Dendritic cell treated with granulocyte-macrophage colony-stimulating factor and Interleukin-4, amounts not matched to agents 40 ng/mL and 50 ng/mL, for 4 days (primary cell): Measurements from ENCODE around the gene PHF2.

Source experiments
- H3K27ac Mint-ChIP-seq: one replicate; pipeline ENCODE4 v1.8.0; 2022; ENCODE audit warnings: mild to moderate bottlenecking, mixed read lengths
- H3K27me3 Mint-ChIP-seq: one replicate; pipeline ENCODE4 v1.8.0; 2022; ENCODE audit warnings: mild to moderate bottlenecking, mixed read lengths
- H3K36me3 Mint-ChIP-seq: one replicate; pipeline ENCODE4 v1.8.0; 2022; ENCODE audit warnings: low read depth, mixed read lengths
- H3K4me1 Mint-ChIP-seq: one replicate; pipeline ENCODE4 v1.8.0; 2022; ENCODE audit warnings: low read depth, mixed read lengths
- H3K4me3 Mint-ChIP-seq: one replicate; pipeline ENCODE4 v1.8.0; 2022; ENCODE audit warnings: mild to moderate bottlenecking, moderate library complexity, mixed read lengths
- H3K9me3 Mint-ChIP-seq: one replicate; pipeline ENCODE4 v1.8.0; 2022; ENCODE audit warnings: mixed read lengths
- intact Hi-C: fragments of 100-400 bp; cut with micrococcal nuclease; formaldehyde crosslinking; loops from one replicate; pipeline ENCODE4 v1.15.0; 2022

PHF2 gene

DNA sequence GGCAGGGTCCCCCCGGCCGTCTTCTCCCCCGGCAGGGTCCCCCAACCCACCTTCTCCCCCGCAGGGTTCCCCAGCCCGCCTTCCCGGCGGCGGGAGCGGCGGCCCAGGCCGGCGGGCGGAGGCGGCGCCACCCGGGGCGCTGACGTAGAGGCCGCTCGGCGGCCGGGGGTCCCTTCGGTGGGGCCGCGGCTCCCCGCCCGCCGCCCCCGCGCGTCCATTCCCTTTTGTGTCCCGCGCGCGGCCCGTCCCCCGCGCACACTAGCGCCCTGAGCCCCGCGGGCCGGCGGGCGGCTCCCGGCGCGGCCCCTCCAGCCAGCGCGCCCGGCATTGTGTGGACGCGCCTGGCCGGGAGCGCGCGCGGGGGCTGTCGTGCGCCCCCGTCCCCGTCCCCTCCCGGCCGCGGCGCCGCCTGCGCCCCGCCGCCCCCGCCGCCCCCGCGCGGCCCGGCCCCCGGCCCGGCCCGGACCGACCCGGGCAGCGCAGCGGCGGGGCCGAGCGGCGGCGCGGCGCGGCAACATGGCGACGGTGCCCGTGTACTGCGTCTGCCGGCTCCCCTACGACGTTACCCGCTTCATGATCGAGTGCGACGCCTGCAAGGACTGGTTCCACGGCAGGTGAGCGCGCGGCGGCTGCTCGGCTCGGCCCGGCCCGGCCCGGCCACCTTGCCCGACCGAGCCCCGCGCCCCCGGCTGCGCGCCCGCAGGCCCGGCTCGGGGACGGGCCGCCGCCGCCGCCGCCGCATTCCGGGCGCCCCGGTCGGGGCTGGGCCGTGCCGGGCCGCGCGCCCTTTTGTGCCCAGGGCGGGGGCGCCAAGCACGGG lies at the start of gene PHF2:
PHF2 (plus strand) TSS at position 327 of the 820 bp plus-strand sequence; CDS start at position 517, 190 bp downstream.
- Mint-ChIP-seq H3K4me3 (peak within 1 kb of the TSS; percentile 98), H3K27me3 (no peaks in the 10 kb centered on the region), H3K36me3 (peaks cover 18% of the 10 kb centered on the region), H3K27ac (peak within 1 kb of the TSS; percentile 99), H3K4me1 (peaks cover 78% of the 10 kb centered on the region), H3K9me3 (peaks cover 2% of the 10 kb centered on the region)
- intact Hi-C loops = no loop called here

DNA sequence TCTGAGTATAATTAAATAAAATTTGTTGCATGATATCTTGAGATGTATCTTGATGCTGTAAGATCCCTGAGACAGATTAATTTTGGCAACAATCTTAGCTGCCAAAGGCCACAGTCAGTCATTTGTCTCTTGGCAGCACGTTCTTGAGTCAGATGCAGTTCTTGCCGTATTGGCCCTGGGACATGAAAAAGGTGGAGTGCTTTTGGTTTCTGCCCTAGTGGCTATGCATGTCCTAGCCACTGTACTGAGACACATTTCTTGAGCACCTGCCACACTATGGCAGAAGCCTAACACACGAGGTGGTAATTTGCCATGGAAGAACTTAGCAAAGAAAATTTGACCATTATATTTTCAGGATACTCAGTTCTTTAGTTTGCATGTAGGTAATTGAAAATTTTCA lies 45.0 kb upstream of the PHF2 start:
- intact Hi-C loops = no loop called here
- Mint-ChIP-seq H3K27me3 (no peaks in the 10 kb centered on the region), H3K4me1 (no peaks in the 10 kb centered on the region), H3K9me3 (no peaks in the 10 kb centered on the region), H3K27ac (no peak overlapping the region), H3K36me3 (peaks cover 100% of the 10 kb centered on the region), H3K4me3 (no peak overlapping the region)

DNA sequence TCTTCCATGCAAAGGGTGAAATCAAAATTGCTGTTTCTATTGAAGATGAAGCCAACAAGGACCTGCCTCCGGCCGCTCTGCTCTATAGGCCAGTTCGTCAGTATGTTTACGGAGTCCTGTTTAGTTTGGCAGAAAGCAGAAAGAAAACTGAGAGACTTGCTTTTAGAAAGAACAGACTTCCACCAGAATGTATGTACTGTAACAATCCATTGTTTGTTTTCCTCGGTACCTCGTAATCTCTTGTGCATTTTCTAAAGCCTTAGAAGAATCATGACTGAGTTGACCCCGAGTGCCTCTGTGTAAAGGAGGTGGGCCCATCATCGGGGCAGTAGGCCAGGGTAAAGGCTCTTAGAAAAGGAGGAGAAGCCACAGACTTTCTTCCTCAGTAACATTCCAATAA lies 44.2 kb upstream of the PHF2 start:
- Mint-ChIP-seq H3K4me3 (no peak overlapping the region), H3K27ac (no peak overlapping the region), H3K27me3 (no peaks in the 10 kb centered on the region), H3K36me3 (peaks cover 100% of the 10 kb centered on the region), H3K4me1 (no peaks in the 10 kb centered on the region), H3K9me3 (no peaks in the 10 kb centered on the region)
- intact Hi-C loops = no loop called here

- H3K27ac Mint-ChIP-seq = no peak overlapping the region
- no peaks in the 10 kb centered on the region for H3K9me3 Mint-ChIP-seq
- intact Hi-C loops = no loop called here
- no peaks in the 10 kb centered on the region for H3K27me3 Mint-ChIP-seq
- peaks cover 94% of the 10 kb centered on the region for H3K36me3 Mint-ChIP-seq
- H3K4me1 Mint-ChIP-seq = no peaks in the 10 kb centered on the region
- H3K4me3 Mint-ChIP-seq = no peak overlapping the region
These were observed 42.5 kb upstream of the PHF2 start for GRCh38 chr9:93533863-93534262.

DNA sequence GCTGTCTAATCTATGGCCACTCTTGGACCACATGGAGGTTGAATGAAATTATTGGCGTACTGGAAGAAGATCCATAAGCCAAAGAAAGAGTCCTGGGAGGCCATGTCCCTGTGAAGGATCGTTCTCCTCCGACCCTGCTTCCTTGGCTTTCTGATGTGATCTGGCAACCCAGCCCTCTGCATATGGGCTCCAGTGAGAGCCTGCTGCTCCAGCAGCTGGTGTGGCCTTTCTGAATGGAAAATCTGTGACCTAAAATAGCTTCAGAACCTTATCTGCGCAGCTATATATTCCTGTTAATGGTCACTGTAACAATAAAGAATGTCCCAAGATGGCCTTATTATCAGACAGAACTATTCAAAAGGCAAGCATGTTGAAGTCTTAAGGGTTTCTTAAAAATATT lies 40.2 kb upstream of the PHF2 start:
- Mint-ChIP-seq H3K9me3 (no peaks in the 10 kb centered on the region), H3K27me3 (no peaks in the 10 kb centered on the region), H3K4me3 (no peak overlapping the region), H3K27ac (no peak overlapping the region), H3K4me1 (no peaks in the 10 kb centered on the region), H3K36me3 (peaks cover 94% of the 10 kb centered on the region)
- intact Hi-C loops = no loop called here

- intact Hi-C loops = no loop called here
- Mint-ChIP-seq H3K9me3 (no peaks in the 10 kb centered on the region), H3K4me3 (no peak overlapping the region), H3K27me3 (no peaks in the 10 kb centered on the region), H3K27ac (peak overlapping the region; percentile 51), H3K4me1 (no peaks in the 10 kb centered on the region), H3K36me3 (peaks cover 93% of the 10 kb centered on the region)
These were observed 39.5 kb upstream of the PHF2 start for GRCh38 chr9:93536874-93537273.

GRCh38 chr9:93540305-93540704 lies 36.1 kb upstream of the PHF2 start:
- H3K27me3 Mint-ChIP-seq = no peaks in the 10 kb centered on the region
- no peaks in the 10 kb centered on the region for H3K4me1 Mint-ChIP-seq
- intact Hi-C loops = no loop called here
- H3K36me3 Mint-ChIP-seq = peaks cover 92% of the 10 kb centered on the region
- no peaks in the 10 kb centered on the region for H3K9me3 Mint-ChIP-seq
- no peak overlapping the region for H3K4me3 Mint-ChIP-seq
- H3K27ac Mint-ChIP-seq = no peak overlapping the region

GRCh38 chr9:93541005-93541404 lies 35.4 kb upstream of the PHF2 start:
- peaks cover 92% of the 10 kb centered on the region for H3K36me3 Mint-ChIP-seq
- no peaks in the 10 kb centered on the region for H3K27me3 Mint-ChIP-seq
- no peaks in the 10 kb centered on the region for H3K4me1 Mint-ChIP-seq
- H3K4me3 Mint-ChIP-seq = no peak overlapping the region
- no peaks in the 10 kb centered on the region for H3K9me3 Mint-ChIP-seq
- H3K27ac Mint-ChIP-seq = no peak overlapping the region
- intact Hi-C loops = no loop called here

DNA sequence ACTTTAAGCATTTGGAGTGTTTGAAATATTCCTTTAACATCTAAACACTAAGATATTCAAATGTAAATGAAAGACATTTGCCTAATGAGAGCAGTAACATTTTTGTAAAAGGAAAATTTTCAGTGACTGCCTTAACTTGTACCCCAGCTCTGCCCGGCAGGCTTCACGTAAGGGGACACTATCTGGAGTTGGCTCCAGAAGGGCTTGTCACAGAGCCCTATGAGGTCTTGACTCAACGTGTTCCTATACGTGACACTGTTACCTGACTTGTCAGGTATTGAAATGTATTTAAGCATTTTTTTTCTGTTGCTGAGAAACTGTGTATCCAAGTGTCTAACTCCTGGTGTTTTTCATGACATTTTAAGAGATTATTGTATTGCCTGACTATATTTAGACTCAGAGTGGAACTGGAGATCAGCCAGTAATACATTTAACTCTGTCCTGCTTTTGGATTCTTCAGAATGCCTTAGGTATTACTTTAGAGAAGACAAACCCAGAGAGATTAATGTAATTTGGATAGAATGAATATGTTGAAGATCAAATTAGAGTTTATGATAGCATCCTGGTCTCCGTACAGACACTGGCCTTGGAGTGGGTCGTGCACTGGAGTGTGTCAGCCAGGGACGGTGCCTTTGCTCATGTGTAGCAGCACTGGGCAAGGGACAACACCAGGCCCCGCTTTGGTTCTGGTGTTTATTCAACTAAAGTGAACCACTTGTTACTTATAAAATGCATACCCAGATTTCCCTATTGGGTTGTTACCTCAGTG lies 34.6 kb upstream of the PHF2 start:
- intact Hi-C loops = no loop called here
- no peak overlapping the region for H3K4me3 Mint-ChIP-seq
- no peaks in the 10 kb centered on the region for H3K4me1 Mint-ChIP-seq
- H3K9me3 Mint-ChIP-seq = no peaks in the 10 kb centered on the region
- H3K36me3 Mint-ChIP-seq = peaks cover 92% of the 10 kb centered on the region
- H3K27me3 Mint-ChIP-seq = no peaks in the 10 kb centered on the region
- no peak overlapping the region for H3K27ac Mint-ChIP-seq

- no peaks in the 10 kb centered on the region for H3K27me3 Mint-ChIP-seq
- peaks cover 98% of the 10 kb centered on the region for H3K36me3 Mint-ChIP-seq
- no peaks in the 10 kb centered on the region for H3K4me1 Mint-ChIP-seq
- intact Hi-C loops = no loop called here
- H3K9me3 Mint-ChIP-seq = no peaks in the 10 kb centered on the region
- no peak overlapping the region for H3K27ac Mint-ChIP-seq
- no peak overlapping the region for H3K4me3 Mint-ChIP-seq
These were observed 33.3 kb upstream of the PHF2 start for GRCh38 chr9:93543117-93543516.

GRCh38 chr9:93546356-93546755 lies 30.0 kb upstream of the PHF2 start:
- intact Hi-C loops = no loop called here
- Mint-ChIP-seq H3K4me3 (no peak overlapping the region), H3K27me3 (no peaks in the 10 kb centered on the region), H3K4me1 (no peaks in the 10 kb centered on the region), H3K36me3 (peaks cover 98% of the 10 kb centered on the region), H3K27ac (no peak overlapping the region), H3K9me3 (no peaks in the 10 kb centered on the region)

- no peak overlapping the region for H3K4me3 Mint-ChIP-seq
- H3K4me1 Mint-ChIP-seq = no peaks in the 10 kb centered on the region
- H3K27ac Mint-ChIP-seq = no peak overlapping the region
- H3K9me3 Mint-ChIP-seq = no peaks in the 10 kb centered on the region
- peaks cover 95% of the 10 kb centered on the region for H3K36me3 Mint-ChIP-seq
- no peaks in the 10 kb centered on the region for H3K27me3 Mint-ChIP-seq
- intact Hi-C loops = no loop called here
These were observed 26.8 kb upstream of the PHF2 start for GRCh38 chr9:93549611-93550010.

- Mint-ChIP-seq H3K4me3 (no peak overlapping the region), H3K27me3 (no peaks in the 10 kb centered on the region), H3K9me3 (no peaks in the 10 kb centered on the region), H3K27ac (no peak overlapping the region), H3K36me3 (peaks cover 91% of the 10 kb centered on the region), H3K4me1 (no peaks in the 10 kb centered on the region)
- intact Hi-C loops = no loop called here
These were observed 23.5 kb upstream of the PHF2 start for GRCh38 chr9:93552923-93553322.

DNA sequence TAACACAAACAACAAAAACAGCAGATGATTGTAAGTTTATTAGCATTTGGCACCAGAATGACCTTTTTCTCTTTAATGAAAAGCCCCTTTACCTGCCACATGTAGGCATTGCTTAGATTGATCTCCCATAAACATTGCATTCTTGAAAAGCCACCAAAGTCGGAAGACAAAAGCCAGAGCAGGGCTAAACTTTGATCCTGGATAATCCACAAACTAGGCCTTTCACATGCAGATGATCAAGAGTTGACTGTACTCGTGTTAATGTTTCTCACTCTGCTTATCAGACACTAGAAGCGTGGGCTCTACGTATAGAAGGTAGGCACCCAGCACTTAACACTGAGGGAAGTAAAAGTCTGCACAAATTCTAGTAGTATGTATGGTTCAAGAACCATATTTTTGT lies 21.0 kb upstream of the PHF2 start:
- intact Hi-C loops = no loop called here
- Mint-ChIP-seq H3K9me3 (no peaks in the 10 kb centered on the region), H3K36me3 (peaks cover 86% of the 10 kb centered on the region), H3K4me1 (no peaks in the 10 kb centered on the region), H3K4me3 (no peak overlapping the region), H3K27ac (no peak overlapping the region), H3K27me3 (no peaks in the 10 kb centered on the region)
